SK-N-MC (cell line): ENCODE results near the gene MAPK6.
A peak's percentile ranks its signal among the peaks of the same experiment; 100 is the strongest.

Experiments used
- EZH2 ChIP-seq: fragments of 200-600 bp; sonication (generic); IDR thresholded peaks from one replicate; pipeline ENCODE4 v1.6.1; 2017; ENCODE audit warnings: antibody characterized with exemption
- POLR2AphosphoS5 ChIP-seq: IDR thresholded peaks from 2 replicates; pipeline ENCODE4 v1.6.1; 2012; ENCODE audit warnings: mild to moderate bottlenecking, low read depth, low read length, borderline replicate concordance

GRCh38 chr15:52018693-52019393 is at the start of gene MAPK6:
- TF ChIP-seq POLR2AphosphoS5, result peak; percentile 84
- TF ChIP-seq EZH2, result no peak
